ENCODE measurements around the gene RAB3GAP1. TPM values are rescaled to one million over a fixed set of nuclear protein-coding genes. Genes with fewer than 3 reads are reported as not detected.

RAB3GAP1 gene
- total and polyA plus RNA-seq, 2 experiments from 2014 or later, result 19.9 to 35.0 TPM

DNA sequence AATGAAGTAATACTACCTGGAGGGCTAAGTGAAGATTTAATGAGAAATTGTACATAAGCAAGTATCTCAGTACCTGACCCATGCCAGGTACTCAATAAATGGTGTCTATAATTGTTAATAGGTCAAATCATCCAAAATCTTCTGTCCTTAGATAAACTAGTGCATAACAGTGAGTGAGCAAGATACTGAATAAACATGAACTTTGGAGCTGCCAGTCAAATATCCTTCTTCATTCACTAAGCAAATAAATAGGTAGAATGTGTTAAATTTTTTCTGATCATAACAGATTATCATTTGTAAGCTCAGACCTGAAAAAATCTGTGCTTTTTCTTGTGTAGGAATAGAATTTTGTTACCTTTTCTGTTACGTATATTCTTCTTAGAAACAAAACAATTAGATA, 39.6 kb downstream of the RAB3GAP1 start:
- H3K9me3 ChIP-seq (ENCODE audit: low read depth), result no peaks in the 10 kb centered on the region
- DNase-seq (ENCODE audit: low read depth in 1 of 2, low spot score in 1 of 2), result no peak
- TF ChIP-seq, protein P1, sequence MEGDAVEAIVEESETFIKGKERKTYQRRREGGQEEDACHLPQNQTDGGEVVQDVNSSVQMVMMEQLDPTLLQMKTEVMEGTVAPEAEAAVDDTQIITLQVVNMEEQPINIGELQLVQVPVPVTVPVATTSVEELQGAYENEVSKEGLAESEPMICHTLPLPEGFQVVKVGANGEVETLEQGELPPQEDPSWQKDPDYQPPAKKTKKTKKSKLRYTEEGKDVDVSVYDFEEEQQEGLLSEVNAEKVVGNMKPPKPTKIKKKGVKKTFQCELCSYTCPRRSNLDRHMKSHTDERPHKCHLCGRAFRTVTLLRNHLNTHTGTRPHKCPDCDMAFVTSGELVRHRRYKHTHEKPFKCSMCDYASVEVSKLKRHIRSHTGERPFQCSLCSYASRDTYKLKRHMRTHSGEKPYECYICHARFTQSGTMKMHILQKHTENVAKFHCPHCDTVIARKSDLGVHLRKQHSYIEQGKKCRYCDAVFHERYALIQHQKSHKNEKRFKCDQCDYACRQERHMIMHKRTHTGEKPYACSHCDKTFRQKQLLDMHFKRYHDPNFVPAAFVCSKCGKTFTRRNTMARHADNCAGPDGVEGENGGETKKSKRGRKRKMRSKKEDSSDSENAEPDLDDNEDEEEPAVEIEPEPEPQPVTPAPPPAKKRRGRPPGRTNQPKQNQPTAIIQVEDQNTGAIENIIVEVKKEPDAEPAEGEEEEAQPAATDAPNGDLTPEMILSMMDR (IDR thresholded peaks at IDR 0.05; ENCODE audit: low read depth, low read length), result no peak
- H3K4me3 ChIP-seq, result no peak overlapping the region
- peaks cover 4% of the 10 kb centered on the region for H3K36me3 ChIP-seq
- no peaks in the 10 kb centered on the region for H3K27me3 ChIP-seq
- no peak overlapping the region for H3K27ac ChIP-seq
- no peaks in the 10 kb centered on the region for H3K4me1 ChIP-seq (ENCODE audit: low read depth)

GRCh38 chr2:135093193-135093592, 41.1 kb downstream of the RAB3GAP1 start:
- Histone ChIP-seq H3K4me3 (no peak overlapping the region), H3K27me3 (no peaks in the 10 kb centered on the region), H3K4me1 (ENCODE audit: low read depth) (no peaks in the 10 kb centered on the region), H3K27ac (no peak overlapping the region), H3K36me3 (peaks cover 4% of the 10 kb centered on the region), H3K9me3 (ENCODE audit: low read depth) (no peaks in the 10 kb centered on the region)
- no peak for DNase-seq (ENCODE audit: low read depth in 1 of 2, low spot score in 1 of 2)
- TF ChIP-seq, protein P1 (IDR thresholded peaks at IDR 0.05; ENCODE audit: low read depth, low read length), result no peak

DNA sequence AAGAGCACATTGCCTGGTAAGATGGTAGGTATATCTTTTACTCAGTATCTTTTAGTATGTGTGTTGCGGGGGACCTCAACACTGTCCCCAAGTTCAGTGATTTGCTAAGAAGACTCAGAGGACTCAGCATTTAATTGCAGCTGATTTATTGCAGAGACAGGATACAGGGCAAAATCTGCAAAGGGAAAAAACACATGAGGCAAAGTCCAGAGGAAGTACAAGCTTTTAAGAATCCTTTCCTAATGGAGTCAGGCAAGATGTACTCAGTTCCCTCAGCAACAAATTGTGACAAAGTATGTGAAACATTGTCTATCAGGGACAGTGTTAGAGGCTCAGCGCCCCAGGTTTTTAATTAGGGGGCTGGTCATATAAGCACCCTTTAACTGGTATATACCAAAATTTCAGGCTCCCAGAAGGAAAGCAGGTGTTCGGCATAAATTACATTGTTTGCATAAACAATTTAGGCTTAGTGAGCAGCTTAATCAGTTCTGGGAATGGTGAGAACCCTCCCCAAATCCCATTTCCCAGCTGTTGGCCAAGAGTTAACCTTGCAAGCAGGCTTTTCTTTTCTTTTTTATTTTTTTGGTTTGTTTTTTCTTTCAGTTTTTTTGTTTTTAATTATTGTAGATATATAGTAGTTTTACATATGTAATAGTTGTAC, 41.7 kb downstream of the RAB3GAP1 start:
- H3K9me3 ChIP-seq (ENCODE audit: low read depth), result no peaks in the 10 kb centered on the region
- H3K27me3 ChIP-seq, result no peaks in the 10 kb centered on the region
- TF ChIP-seq, protein P1 (IDR thresholded peaks at IDR 0.05; ENCODE audit: low read depth, low read length), result no peak
- H3K4me1 ChIP-seq (ENCODE audit: low read depth), result no peaks in the 10 kb centered on the region
- peaks cover 4% of the 10 kb centered on the region for H3K36me3 ChIP-seq
- no peak overlapping the region for H3K4me3 ChIP-seq
- no peak for DNase-seq (ENCODE audit: low read depth in 1 of 2, low spot score in 1 of 2)
- no peak overlapping the region for H3K27ac ChIP-seq

GRCh38 chr2:135094508-135094907, 42.4 kb downstream of the RAB3GAP1 start:
- no peaks in the 10 kb centered on the region for H3K27me3 ChIP-seq
- no peak overlapping the region for H3K27ac ChIP-seq
- no peak for DNase-seq (ENCODE audit: low read depth in 1 of 2, low spot score in 1 of 2)
- H3K36me3 ChIP-seq, result peaks cover 4% of the 10 kb centered on the region
- H3K9me3 ChIP-seq (ENCODE audit: low read depth), result no peaks in the 10 kb centered on the region
- no peaks in the 10 kb centered on the region for H3K4me1 ChIP-seq (ENCODE audit: low read depth)
- TF ChIP-seq, protein P1 (IDR thresholded peaks at IDR 0.05; ENCODE audit: low read depth, low read length), result no peak
- H3K4me3 ChIP-seq, result no peak overlapping the region

DNA sequence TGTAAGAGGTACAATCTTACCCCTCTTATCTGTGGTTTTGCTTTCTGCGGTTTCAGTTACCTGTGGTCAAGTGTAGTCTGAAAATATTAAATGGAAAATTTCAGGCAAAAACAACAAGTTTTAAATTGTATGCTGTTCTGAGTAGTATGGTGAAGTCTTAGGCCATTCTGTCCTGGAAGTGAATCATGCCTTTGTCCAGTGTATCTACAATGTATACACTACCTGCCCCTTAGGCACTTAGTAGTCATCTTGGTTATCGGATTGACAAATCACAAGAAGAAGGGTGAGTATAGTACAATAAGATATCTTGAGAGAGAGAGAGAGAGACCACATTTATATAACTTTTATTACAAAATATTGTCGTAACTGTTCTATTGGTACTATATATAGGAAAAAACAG, 43.5 kb downstream of the RAB3GAP1 start:
- Histone ChIP-seq H3K27ac (no peak overlapping the region), H3K27me3 (no peaks in the 10 kb centered on the region), H3K36me3 (peaks cover 4% of the 10 kb centered on the region), H3K4me1 (ENCODE audit: low read depth) (no peaks in the 10 kb centered on the region), H3K9me3 (ENCODE audit: low read depth) (no peaks in the 10 kb centered on the region), H3K4me3 (no peak overlapping the region)
- no peak for DNase-seq (ENCODE audit: low read depth in 1 of 2, low spot score in 1 of 2)
- TF ChIP-seq, protein P1 (IDR thresholded peaks at IDR 0.05; ENCODE audit: low read depth, low read length), result no peak
